HG03439 (cell line): ENCODE results near the gene SETD1A.

ENCODE experiments used
- ATAC-seq: cut with Tn5 transposase; IDR thresholded peaks from one replicate; pipeline ENCODE4 v1.9.1; 2021; ENCODE audit warnings: mild to moderate bottlenecking, moderate library complexity; ENCODE audit not compliant: unreplicated experiment

The SETD1A gene

DNA sequence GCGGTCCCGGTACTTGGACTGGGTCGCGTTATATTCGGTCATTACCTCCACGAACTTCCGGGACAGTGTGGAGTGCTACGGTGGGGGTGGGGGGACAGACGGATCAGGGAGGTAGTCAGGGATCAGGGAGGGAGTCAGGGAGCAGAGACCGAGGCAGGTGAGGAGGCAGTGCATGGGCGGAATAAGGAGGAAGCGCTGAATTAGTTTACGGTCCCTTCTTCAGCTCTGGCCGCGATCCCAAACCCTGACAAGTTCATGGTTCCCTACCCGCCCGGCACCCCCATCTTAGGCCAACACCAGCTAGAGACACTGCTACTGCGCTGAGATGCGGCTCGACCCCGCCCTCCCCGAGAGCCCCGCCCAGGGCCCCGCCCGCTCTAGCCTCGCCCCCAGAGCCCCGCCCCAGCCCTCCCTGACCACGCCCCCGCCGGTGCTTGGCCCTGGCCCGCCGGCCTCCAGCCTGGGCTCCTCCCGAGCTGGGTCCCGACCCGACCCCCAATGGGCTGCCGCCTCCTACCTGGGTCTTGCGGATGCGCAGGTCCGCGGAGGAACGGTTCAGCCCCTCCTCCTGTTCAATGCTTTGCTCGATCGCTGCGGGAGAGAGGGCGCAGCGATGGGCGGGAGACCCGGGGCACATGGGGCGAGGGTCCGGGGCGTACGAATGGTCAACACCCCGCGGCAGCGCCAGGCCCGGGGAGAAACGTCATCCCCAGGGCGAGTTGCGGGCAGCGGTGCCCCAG lies 39.6 kb downstream of the SETD1A start:
- peak; percentile 47 for ATAC-seq

DNA sequence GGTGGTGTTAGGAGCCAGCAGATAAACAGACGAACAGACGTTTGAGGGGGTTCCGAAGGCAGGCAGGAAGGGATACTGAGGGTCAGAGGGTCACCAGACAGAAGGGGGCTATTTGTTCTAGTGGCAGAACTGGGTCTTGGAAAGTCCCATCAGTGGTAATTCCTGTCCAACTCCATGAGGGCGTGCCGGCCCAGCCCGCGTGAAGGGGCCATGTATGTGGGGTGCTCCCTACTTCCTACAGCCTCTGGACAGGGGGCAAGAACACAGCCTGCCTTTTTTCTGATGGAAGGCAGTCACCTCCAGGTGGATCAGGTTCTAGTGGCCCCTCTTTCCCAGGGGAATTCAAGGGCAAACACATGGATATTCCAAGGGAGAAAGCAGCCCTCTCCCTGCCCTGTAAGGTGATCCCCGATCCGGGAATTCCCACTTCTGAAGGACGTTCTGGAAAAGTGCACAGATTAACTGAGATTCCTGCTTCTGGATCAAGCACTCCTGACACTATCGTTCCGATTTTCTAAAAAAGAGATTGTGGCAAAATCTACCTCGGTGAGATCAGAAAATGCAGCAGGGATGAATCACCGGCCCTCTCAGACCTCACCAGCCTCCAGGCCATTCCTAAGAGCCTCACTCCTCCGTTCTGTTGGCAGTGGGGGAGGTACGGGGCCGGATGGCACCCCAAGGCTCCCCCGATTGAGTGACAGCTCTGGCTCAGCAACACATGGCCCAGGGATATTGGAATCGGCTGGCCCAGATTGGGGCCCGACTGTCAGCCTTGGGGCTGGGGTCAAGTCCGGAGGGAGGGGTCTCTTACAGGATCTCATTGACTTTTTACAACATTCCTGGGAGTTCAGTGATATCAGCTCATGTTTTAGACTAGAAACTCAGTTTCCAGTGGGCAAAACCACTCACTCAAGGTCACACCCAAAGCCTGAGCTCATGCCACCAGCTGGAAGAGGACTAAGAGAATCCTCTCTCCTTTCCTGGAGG lies 40.5 kb downstream of the SETD1A start:
- ATAC-seq, result no peak

DNA sequence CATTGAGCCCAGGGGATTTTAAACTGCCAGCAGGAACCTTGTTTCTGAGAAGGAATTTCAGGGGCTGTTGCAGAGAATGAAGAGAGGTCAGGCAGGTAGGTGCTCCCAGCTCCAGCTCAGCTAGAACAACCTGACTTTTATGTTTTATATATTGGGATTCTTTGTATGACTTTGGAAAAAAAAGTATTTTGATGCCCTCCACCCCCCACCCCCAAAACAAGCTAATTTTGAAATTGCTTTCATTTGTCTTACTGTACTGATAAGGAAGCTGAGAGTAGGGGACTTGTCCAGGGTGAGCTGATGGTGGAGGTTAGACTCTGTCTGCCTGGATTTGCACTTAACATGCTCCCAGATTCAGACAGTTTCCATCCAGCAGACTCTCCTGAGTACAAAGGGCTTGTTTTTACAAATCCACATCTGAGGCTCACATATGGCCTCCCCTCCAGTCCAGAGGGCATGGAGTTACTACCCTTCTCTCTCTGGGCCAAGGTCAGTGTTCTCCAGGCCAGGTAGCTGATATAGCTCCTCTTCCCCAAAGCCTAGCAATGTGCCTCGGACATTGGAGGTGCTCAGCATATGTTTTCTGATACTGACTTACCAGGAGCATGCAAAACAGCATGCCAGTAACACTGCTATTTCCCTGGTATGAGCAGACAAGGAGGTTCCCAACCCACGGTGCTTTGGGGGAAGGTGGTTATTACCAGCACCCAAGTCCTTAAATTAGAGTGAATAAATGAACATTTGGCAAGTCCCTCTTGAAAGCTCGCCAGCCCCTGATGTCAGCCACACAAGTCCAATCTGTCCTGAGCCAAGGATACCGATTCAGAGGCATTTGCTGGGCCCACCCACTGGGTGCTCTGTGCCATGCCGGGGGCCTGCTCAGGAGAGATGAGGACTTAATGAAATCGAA lies 41.6 kb downstream of the SETD1A start:
- no peak for ATAC-seq

DNA sequence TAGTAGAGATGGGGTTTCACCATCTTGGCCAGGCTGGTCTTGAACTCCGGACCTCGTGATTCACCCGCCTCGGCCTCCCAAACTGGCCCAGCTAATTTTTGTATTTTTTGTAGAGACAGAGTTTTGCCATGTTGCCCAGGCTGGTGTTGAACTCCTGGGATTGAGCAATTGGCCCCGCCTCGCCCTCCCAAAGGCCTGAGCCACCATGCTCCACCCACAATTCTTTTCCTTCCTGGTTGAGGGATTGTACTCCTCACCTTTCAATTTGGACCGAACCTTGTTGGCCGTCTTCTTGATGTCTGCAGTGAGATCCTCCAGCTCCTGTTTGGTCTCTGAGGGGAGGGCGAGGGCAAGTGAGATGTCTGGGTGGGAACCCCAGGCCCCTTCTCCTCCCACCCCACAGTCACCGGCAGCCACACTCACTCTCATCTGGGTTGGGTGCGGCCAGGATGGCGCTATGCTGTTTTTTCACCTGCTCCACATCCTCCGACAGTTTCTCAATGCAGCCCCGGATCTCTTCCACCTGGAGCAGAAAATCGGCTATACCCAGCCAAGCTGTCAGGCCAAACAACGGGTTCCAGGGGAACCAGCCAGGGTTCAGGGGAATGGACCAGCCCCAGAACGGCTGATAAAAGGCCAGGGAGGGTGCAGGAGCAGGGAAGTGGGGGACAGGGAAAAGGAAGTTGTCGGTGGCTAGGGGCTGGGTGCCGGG lies 43.3 kb downstream of the SETD1A start:
- ATAC-seq, result no peak

DNA sequence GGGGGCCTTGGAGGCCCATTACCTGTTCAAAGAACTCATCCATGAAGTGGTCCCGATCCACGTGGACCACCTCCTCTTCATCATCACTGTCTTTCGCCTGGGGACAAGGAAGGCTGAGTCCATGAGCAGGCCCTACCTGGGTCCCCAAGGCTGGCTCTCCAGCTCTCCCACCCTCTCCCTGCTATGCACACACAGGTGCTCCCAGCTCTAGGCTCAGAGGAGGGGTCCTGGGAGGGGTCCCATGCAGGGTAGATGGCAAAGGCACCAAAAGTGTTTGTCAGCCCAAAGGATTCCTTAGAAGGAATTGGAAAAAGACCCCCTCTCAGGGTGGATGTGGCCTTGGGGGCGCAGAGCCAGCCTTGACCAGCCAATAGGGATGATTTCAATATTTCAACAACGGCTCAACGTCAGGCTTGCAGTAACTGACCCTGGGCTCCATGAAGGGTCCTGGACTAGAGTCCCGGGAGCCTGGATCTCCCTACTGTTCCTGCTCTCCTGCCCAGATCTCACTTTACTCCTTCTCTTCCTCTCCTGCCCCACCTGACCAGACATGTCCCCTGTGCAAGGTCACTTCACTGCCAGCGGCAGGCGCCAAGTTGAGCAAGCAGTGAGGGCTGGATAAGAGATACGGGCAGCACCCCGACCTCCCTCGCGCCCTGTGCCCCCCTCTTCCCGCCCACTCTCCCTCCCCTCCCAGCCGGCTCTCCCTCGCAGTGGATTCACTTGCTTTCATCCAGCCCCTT lies 44.1 kb downstream of the SETD1A start:
- ATAC-seq, result no peak

DNA sequence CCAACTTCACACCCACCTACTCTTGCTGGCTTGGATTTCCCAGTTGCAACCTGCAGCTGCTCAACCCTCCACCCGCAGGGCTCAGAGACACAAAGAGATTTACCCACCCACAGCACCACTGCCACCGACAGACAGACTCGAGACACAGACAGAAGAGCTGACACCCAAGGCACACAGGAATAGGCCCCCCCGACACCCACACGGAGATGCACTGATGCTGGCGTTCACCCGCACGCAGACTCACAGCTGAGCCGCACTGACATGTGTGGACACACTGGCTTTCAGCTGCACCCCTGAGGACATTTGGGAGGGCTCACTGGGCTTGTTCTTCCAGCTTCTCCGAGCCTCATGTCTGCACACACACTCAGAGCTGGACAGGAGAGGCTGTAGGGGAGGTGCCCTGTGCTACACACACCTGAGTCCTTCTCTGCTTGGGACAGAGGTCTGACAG lies 44.7 kb downstream of the SETD1A start:
- ATAC-seq, result no peak

DNA sequence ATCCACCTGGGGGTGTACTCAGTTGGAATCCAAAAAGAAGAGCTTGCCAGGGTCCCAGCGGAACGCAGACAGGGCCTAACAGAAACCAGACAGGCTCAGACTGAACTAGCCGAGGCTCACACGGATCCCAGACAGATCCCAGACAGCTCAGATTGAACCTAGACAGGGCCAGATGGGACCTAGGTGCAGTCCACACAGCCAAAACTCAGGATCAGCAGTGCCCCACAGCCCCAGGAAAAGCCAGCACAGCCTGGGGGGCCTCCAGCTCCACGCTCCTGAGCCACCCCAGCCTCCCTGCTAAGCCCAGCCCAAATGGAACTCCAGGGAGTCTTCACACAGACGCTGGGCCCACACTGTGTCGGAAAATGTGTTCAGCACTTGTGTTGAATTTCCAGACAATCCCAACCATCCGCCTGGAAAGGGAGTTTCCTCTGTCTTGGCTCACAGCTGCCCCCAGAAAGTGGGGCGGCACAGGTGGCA lies 45.3 kb downstream of the SETD1A start:
- ATAC-seq, result no peak

DNA sequence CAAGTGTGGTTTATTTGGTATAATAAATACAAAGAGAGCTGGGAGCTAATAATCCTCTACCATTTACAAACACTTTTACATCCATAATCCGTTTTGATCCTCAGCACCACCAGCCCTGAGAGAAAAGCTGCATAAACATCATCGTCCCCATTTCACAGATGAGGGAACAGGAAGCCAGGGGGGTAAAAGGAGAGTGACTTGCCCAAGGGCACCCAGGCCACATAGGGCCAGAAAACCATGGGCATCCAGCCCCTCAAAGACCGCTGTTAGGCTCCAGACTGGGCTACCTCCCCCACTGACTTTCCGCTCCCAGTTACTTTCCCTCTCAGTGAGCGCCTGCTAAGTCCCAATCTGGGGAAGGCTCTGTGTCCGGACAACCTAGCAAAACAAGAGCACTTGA lies 46.2 kb downstream of the SETD1A start:
- no peak for ATAC-seq

DNA sequence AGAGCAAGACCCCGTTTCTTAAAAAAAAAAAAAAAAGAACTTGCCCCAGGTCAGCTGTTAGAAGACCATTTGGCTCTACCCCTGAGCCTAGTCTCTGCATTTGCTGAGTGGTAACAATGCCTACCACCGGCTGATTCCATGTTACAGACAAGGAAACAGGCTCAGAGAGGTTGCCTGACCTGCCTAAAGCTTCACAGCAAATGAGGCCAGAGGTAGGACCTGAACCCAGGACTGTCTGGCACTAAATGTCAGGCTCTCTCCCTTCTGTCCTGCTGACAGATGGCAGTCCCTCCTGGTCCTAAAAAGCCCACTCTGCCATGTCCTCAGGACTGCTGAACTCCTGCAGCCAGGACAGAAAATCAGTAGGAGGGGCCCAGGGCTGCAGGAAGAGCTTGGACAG lies 47.1 kb downstream of the SETD1A start:
- no peak for ATAC-seq

DNA sequence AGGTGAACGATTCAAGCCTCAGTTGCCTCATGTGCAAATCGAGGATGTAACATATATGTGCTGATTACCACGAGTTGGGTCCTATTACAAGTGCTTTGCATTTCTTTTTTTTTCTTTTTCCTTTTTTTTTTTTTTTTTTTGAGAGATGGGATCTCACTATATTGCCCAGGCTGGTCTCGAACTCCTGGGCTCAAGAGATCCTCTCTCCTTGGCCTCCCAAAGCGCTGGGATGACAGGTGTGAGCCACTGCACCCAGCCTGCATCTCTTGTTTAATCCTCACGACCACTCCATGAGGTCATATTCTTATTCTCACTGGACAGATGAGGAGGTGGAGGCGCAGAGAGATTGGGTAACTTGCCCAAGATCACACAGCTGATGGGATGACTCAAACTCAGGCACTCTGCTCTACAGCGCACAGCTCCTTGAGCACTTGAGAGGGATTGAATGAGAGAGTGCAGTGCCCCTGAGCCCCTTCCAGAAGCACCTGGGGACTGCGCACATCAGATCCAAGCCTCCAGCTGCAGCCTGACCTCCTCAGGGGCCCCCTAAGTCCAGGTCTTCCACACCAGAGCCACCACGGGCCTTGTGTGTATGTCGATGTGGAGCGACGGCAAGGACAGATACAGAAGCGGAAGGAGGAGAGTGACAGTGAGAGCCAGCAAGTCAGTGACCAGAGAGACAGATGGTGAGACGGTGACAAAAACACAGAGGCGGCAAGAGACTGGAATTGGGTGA lies 48.0 kb downstream of the SETD1A start:
- no peak for ATAC-seq

DNA sequence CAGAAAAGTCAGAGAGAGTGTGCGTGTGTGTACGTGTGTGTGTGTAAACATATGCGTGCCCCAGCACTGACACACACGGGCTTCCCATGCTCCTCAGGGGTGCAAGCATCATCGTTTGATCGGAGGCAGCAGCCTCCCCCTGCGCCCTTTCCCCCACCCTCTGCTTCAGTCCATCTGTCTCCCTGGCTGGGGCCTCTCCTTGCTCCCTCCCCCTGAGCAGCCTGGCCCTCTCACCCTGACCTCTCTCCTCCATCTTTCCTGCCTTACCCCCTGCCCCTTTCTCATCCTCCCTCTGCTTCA lies 48.5 kb downstream of the SETD1A start:
- no peak for ATAC-seq

DNA sequence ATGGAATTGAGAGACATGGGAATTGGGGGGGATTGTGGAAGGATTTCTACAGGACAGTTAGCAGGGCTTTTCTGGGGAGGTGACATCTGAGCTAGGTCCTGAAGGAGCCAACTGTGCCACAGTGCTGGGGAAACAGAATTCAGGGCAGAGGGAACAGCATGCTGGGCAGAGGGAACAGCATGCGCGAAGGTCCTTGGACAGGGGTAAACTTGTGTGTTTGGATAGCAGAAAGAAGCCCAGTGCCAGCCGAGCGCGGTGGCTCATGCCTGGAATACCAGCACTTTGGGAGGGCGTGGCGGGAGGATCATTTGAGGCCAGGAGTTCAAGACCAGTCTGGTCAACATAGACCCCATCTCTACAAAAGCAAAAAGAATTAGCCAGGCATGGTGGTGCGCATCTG lies 49.0 kb downstream of the SETD1A start:
- no peak for ATAC-seq

DNA sequence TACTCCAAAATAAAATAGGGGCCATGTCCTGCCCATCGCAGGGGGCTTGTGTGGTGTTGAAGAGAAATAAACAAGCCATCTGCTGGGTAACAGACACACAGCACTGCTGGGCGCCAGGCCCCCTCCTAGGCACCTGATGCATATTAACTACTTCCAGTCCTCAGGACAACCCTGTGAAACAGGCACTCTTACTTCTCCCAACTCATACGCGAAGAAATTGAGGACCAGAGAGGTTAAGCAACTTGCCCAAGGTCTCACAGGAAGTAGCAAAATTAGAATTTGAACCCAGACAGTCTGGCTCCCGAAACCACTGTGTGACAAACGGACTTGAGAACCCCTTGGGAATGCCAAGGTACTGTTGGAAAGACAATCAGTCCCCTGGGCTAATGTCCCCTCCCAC lies 50.1 kb downstream of the SETD1A start:
- ATAC-seq, result no peak

DNA sequence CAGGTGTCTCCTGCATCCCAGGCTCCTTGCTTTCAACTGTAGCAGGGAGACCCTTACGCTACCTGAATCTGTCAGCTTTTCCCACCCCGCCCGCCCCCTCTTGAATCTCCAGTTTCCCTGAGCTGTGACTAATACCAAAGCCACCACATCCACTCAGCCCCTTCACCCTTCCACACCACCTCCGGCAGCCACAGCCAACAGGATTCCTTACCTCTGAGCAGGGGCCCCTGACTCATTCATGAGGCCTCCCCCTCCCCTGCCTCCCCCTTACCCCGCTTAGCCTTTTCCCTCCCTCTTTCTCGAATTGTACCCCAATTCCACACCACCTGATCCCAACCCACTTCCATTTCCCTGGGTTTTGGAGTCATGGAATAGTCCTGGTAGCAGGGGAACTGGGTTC lies 50.6 kb downstream of the SETD1A start:
- no peak for ATAC-seq

DNA sequence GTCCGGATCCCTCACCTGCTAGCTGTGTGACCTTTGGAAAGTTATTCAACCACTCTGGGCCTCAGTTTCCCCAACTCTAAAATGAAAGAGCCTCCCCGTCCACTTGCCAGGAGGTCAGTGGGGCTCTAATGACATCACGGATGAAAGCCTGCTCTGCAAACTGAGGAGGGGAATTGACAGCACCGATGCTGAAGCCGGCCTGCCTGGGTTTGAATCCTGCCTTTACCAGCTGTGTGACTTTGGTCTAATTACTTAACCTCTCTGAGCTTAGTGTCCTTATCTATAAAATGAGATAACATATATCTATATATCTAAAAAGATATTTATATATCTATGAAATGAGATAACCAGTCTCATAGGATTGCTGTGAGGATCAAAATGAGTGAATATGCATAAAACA lies 51.0 kb downstream of the SETD1A start:
- no peak for ATAC-seq

DNA sequence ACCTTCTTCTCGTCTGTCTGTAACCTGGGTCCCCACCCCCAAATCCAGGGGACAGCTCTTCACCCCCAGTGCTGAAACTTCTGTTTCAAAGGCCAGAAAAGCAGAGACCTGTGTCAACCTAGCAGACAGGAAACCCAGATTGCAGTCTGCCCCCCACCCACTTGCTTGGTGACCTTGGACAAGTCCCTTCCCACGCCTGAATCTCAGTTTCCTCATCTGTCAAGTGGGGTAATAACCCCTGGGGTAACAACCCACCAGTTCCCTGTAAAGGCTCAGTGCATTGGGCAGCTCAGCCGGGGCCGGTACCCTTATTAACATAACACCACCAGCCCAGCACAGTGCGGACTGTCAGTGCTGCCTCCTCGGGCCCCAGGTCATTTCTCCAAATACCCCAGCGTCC lies 51.6 kb downstream of the SETD1A start:
- no peak for ATAC-seq

DNA sequence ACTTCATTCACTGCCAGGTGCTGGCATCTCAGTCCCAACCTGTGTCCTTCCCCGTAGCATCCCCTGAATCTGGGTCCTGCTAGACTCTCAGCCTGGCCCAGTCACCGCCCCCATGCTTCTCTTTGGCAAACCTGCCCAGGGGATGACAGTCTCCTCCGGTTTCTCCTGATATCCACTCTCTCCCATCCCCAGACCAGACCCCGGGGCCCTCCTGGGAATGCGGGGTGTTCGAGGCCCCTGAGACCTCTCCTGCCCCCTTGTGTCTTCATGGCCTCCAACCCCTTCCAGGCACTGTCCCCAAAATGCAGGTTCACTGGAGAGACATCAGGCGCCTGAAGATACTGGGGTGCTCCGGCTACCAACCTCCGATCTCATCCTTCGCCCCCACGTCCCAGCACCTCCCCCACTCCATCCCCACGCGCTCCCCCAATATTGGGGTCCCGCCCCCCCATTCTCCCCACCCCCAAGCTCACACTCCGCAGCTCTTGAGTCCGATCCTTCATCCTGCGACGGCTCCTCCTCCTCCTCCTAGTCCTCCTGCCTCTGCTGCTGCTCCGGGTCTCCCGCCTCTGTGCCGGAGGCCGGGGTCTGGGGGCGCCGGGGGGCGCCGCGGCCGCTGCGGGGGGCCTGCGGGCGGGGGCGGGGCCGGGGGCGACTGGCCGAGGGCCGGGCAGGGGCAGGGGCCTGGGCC lies 52.5 kb downstream of the SETD1A start:
- ATAC-seq, result no peak

DNA sequence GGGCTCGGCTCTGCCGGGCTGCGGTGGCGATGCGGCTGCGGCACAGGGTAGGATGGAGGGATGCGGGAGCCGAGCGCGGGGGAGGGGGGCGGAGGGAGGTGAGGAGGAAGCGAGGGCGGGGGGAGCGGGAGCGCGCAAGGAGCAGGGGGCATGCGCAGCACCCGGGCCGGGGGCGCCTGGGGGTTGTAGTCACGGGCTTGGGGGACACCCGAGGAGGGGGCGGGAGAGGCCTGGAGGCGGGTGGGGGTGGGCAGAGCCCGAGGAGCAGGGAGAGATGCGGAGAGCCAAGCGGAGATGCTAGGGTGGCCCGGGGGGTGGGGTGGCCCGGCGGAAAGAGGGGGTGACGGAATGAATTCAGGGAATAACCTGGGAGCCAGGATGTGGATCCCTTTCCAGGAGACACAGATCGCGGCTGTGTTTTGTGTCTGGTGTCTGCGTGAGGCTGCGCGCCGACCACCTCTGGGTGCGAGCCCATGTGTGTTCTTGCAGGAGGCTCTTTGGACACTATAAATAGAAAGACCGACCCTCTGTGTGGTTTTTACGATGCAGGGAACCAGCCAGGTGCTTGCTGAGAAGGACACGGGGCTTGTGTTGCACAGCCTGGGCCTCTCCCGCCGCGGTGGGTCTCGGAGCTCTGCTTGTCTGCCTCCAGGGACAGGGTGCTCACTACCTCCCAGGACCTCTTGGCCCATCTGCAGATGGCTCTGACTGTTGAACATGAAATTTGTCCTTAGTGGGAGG lies 53.2 kb downstream of the SETD1A start, which contains the start of gene STX1B:
STX1B (minus strand) TSS at position 54 of the 741 bp plus-strand sequence. CDS start 242 bp downstream, outside the sequence.
- no peak for ATAC-seq
